ENCODE measurements around the gene LIG1.
"Not testable (repeated sequence)": the region's sequence is repeated elsewhere in the genome, so short reads cannot be mapped to it uniquely, and the experiment has no call there.

Gene LIG1

DNA sequence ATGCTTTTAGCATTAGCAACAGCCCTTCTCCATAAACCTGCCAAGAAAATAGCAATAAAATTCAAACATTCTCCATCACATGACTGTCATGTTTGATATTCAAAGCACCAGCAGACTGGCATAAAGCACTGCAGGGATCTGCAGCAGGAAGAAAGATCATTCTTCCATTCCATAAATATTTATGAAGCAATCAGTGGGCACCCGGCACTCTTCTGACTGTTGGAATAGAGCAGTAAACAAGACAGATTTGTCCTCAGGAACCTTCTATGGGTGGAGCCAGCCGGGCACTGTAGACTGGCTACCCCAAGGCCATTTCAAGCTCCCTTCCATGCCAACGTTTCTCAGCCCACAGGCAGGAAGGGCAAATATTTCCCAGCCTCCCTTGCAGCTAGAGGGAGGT, 85.1 kb downstream of the LIG1 start:
- no peak for DNase-seq (ENCODE audit: low read depth)

DNA sequence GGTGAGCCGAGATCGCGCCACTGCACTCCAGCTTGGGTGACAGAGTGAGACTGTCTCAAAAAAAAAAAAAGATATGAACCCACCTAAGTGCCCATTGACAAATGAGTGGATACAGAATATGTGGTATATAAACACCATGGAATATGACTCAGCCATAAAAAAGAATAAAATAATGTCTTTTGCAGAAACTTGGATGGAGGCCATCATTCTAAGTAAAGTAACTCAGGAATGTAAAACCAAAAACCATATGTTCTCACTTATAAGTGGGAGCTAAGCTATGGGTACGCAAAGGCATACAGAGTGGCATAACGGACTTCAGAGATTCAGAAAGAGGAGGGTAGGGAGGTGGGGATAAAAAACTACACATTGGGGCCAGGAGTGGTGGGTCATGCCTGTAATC, 89.0 kb downstream of the LIG1 start:
- no peak for DNase-seq (ENCODE audit: low read depth)

DNA sequence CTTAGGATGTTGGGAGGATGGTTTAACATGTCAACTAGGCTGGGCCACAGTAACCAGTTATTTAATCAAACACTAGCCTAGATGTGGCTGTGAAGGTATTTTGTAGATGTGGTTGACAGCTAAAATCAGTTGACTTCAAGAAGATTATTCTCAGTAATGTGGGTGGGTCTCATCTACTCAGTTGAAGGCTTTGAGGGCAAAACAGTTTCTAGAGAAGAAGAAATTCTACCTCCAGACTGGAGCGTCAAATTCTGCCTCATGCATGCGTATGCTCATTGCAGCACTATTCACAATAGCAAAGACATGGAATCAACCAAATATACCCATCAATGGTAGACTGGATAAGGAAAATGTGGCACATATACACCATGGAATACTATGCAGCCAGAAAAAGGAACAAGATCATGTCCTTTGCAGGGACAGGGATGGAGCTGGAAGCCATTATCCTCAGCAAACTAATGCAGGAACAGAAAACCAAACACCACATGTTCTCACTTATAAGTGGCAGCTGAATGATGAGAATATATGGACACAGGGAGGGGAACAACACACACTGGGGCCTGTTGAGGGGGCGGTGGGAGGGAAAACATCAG, 99.9 kb downstream of the LIG1 start:
- not testable (repeated sequence) for DNase-seq (ENCODE audit: low read depth)

DNA sequence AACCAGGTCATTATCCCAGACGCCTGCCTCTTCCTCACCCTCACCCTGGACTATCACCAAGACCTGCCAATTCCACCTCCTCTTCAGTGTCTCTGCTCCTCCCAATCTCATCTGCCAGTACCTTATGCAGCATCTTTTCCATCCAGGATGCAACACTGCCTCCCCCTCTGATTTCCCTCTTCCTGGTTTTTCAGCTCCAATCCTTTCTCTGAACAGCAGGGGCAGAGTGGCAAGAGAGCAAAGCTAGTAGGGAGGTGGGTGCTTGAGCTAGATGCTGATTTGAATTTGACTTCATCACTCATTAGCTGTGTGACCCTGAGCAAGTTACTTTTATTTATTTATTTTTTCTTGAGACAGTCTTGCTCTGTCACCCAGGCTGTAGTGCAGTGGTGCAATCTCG, 100.7 kb downstream of the LIG1 start:
- DNase-seq (ENCODE audit: low read depth), result no peak
